Urothelium cell line (cell line): Measurements from ENCODE around the gene ABLIM2.
A peak's percentile ranks its signal among the peaks of the same experiment; 100 is the strongest.

Experiments used
- DNase-seq: peaks from one replicate; pipeline ENCODE4 v3.0.0; 2011; ENCODE audit warnings: low spot score, mixed read lengths
- FAIRE-seq: peaks from 2 replicates; lab custom pipeline; 2011; peaks lifted over from hg19 to GRCh38; lab: Jason Lieb, UNC

Gene ABLIM2

DNA sequence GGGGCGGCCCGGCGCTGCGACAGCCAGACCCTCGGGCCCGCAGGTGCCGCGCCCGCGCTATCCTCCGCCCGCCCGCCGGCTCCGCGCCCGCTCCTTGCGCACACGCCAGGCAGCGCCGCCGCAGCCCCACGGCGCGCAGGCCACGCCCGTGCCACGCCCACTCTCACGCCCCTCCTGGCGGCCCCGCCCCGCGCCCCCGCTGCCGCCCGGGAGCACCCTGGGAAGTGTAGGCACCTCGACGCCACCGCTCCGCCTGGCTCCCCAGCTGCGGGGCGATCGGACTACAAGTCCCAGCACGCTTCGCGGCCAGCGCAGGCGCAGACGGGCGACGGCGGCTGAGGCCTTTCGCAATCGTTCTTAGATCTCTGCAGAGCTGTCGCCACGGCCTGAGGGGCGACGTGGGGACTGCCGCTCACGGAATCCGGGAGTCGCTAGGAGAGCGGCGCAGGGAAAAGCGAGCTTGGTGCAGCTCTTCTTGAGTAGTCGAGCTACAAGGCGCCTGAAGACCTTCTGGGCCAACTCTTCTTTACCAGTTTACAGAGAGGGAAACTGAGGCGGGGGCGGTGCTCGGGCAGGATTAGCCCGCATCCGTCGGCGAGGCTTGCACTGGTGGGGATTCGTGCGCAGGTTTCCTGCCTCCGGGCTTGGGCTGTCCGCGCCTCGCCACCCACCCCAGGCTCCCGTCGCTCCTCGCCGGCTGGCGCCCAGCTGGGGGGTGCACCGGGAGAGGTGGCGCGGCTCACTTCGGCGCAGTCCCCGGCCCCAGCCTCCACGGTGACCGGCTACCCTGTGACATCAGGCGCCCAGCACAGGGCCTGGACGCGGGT is at the start of gene ABLIM2:
ABLIM2 (minus strand) TSS at position 104 of the 827 bp plus-strand sequence. CDS start 124 bp downstream, outside the sequence.
- DNase-seq (peak; percentile 95), FAIRE-seq (peak; percentile 79)

DNA sequence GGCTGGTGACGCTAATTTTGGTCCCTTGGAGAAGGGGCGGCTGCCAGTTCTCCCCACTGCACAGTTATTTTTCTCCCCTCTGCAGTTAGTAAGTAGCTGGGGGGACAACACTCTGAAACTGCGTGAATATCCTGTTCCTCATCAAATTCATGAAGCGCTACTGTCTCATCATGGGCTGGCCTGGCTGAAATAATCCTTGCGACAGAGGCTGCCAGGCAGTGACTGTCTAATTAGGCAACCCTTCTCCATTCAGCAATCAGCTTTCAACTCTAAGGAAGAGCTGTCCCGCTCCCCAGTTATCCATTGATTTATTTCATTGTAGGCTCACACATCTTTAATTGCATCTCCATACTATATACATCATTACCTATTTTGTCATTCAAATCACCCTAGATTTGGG is 48.7 kb upstream of the ABLIM2 start:
- DNase-seq (no peak), FAIRE-seq (no peak)

DNA sequence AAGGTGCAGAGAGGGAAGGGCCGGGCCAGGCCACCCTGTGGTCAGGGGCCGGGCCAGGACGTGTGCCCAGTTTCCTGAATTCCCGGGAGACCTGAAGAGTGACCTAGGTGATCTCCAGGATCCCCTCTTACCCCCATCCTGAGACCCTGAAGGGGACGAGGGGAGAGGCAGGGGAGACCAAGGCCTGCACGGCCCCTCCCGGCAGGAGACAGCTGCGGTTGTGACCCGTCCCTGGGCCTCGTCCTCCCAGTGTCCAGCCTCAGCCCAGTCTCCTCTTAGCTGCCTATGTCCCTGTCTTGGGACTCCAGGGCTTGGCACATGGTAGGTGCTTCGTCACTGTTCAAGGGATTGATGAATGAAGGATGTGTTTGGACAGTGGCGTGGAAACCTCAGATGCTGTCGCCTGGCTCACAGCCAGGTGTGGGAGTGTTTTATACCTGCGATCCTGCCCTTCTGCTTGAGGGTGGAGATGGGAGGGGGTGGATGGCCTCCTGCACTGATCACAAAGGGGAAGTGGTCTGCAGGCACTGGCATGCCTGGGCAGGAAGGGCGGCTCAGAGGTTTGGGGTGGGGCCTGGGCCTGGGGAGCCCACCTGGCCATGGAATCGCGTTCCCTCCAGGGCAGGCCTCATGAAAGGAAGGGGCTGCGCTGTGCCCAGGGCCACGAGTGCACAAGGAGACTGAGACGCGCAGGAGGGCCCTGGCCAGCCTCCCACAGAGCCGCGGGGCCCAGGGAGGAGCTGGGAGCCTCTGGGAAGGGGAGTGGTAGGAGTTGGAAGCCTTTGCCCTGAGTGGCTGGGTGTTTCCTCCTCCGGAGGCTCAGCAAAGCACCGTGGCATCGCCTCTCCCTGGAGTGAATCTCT is 47.4 kb upstream of the ABLIM2 start:
- FAIRE-seq: peak; percentile 56
- DNase-seq: no peak

- FAIRE-seq: no peak
- no peak for DNase-seq
Measured at GRCh38 chr4:8205241-8205707, 46.7 kb upstream of the ABLIM2 start.

GRCh38 chr4:8204576-8205227 is 46.1 kb upstream of the ABLIM2 start:
- DNase-seq: no peak
- no peak for FAIRE-seq

- FAIRE-seq: no peak
- no peak for DNase-seq
Measured at GRCh38 chr4:8203817-8204216, 45.2 kb upstream of the ABLIM2 start.

GRCh38 chr4:8203052-8203401 is 44.4 kb upstream of the ABLIM2 start:
- no peak for DNase-seq
- no peak for FAIRE-seq

GRCh38 chr4:8202108-8203051 is 43.8 kb upstream of the ABLIM2 start:
- DNase-seq (no peak), FAIRE-seq (no peak)

DNA sequence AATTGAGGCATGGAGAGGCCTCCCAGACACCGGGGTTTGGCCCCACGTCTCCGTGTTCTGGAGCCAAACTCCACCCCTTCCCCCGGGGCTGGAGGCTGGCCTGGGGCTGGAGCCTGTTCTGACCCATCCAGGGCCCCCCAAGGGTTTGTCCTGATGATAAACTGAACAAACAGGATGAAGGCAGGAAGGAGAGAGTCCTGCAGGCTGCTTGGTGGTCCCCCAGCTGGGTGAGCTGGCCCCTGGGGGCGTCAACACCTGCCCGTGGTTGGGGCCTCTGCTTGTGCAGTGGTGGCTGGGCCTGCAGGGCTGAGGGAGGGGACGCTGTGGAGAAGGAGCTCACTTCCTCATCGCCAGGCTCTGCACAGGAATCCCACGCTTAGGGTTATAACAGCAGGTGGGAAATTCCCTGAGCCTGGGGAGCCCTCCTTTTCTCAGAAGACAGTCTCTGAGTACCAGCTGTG is 42.7 kb upstream of the ABLIM2 start:
- FAIRE-seq (no peak), DNase-seq (no peak)

DNA sequence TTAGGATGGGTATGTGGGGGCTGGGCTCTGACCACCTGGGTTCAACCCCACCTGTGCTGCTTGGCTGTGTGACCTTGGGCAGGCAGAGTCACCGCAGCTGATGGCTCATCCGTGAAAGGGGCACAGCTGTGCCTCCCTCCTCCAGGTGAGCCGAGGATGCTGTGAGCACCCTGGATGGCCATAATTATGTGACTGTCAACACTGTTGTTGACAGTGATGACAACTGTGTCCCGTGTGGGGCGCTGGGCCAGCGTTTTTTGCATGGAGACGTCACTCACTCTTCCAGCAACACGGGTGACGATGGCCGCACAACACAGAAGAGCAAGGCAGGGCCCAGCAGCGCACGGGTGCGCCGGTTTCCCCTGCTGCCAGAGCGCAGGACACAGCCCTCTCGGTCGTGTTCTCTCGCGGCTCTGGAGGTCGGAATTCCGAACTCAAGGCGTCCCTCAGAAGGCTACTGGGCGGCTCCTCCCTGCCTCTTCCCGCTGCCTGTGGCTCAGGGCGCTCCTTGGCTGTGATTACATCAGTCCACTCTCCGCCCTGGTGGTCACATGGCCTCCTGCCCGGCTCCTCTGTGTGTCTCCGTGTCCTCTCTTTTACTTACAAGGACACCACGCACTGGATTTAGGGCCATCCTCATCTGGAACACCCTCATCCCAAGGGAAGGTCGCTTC is 41.8 kb upstream of the ABLIM2 start:
- peak; percentile 23 for FAIRE-seq
- peak; percentile 43 for DNase-seq

DNA sequence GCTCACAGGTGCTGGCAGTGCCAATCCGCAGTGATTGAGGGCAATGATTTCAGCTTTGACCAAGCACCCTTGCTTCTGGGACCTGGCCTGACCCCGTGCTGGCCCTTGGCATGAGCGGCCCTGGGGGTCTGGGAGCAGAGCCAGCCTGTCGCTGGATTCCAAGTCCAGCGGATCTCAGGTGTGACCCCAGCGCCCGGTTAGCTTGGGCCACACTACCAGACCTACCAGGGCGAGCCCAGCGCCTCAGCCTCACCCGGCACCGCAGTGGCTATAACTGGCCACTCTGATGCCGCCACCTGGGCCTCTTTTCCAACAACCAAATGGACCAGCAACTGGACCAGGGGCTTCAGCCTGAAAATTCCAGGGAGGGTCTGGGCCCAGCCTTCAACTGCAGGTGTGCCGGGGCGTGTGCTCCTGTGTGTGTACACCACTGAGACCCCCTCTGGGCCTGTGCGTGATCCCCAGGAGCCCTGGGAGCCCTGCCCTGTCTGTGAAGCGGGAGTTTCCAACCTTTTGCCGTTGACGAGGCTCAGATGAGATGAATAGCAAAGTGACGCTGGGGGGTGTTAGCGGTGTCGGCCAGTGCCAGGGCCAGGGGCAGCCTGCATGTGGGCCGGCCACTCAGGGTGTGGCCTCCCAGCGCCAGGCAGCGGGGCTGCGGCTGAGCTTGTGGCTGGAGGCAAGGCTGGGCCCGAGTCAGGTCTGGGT is 41.1 kb upstream of the ABLIM2 start:
- DNase-seq (no peak), FAIRE-seq (no peak)

DNA sequence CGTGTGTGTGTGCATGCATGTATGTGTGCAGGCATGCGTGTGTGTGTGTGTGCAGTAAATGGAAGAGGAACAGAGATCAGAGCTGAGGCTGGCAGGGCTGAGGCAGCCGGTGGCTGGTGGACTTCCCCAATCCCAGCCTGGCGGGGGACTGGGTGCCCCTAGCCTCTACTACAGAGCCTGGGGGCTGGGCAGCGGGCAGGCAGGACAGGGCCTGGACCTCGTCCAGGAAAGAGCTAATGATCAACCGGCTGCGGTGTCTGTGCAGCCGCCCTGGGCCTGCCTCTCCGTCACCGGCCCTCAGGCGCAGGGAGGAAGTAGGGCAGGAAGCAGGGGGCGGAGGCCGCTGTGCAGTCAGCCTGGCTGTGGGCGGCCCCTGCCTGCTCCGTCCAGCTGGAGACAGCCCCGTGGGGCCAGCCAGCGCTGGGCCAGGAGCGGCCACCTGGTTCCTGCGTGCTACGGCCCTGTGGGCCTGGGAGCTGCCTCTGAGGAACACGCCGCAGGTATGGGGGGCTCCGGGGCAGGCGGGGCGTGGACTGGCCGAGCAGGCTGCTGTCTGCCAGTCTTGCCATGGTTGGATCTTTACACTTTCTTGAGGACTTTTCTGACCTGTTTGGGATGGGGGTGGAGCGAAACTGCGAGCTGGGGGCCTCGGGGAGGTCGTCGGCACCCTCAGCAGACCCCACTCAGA is 40.4 kb upstream of the ABLIM2 start, which contains the start of gene SH3TC1:
SH3TC1 (plus strand) TSS at position 385 of the 688 bp plus-strand sequence. CDS start 5,905 bp downstream, outside the sequence.
- DNase-seq (peak; percentile 87), FAIRE-seq (peak; percentile 93)

- FAIRE-seq (no peak), DNase-seq (no peak)
Measured at GRCh38 chr4:8198206-8198905, 39.7 kb upstream of the ABLIM2 start.

GRCh38 chr4:8197521-8197920 is 38.9 kb upstream of the ABLIM2 start:
- DNase-seq (no peak), FAIRE-seq (no peak)

DNA sequence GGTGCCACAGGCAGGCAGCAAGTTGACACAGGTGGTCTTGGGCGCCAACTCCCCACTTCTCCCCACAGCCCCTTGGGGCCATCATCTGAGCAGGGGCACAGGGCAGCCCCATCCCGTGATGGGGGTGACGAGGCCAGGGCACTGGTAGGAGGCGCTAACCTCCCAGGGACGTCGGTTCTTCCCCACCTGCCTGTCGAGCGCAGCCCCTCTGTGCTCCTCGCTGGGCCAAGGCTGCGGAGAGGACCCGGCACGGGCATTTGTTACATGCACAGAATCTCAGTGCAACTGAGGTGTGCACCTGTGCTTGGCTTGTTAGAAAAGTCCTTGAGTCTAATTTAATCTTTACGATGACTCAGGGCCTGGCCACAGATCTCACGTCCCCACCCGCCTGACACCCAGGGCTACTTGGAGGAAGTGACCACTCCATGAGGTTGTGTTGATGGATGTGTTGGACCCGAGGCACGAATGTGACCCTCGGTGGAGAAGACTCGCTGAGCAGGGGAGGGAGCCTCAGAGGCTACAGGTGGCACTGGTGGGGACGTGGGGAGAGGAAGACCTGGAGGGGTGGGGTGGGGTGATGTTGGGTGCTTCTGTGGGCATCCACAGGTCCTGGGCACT is 37.3 kb upstream of the ABLIM2 start:
- FAIRE-seq (no peak), DNase-seq (no peak)

GRCh38 chr4:8195431-8195830 is 36.8 kb upstream of the ABLIM2 start:
- FAIRE-seq: no peak

More at GRCh38 chr4:8195431-8195830, 36.8 kb upstream of the ABLIM2 start:
- no peak for DNase-seq
